ENCODE measurements around the gene NAPG.

The NAPG gene

GRCh38 chr18:10558967-10559298 lies 33.1 kb downstream of the NAPG start:
- H3K4me3 ChIP-seq (ENCODE audit: low read depth, low read length), result no peak overlapping the region
- no peak for DNase-seq (ENCODE audit: low read depth)
- no peak for TF ChIP-seq CTCF (IDR thresholded peaks at IDR 0.05; ENCODE audit: insufficient read depth, low read depth, low read length, missing control alignments)

GRCh38 chr18:10559553-10560451 lies 34.0 kb downstream of the NAPG start:
- peak; percentile 64 for DNase-seq (ENCODE audit: low read depth)
- no peak for TF ChIP-seq CTCF (IDR thresholded peaks at IDR 0.05; ENCODE audit: insufficient read depth, low read depth, low read length, missing control alignments)
- peak overlapping the region; percentile 21 for H3K4me3 ChIP-seq (ENCODE audit: low read depth, low read length)

GRCh38 chr18:10560452-10561045 lies 34.7 kb downstream of the NAPG start:
- peak overlapping the region; percentile 21 for H3K4me3 ChIP-seq (ENCODE audit: low read depth, low read length)
- DNase-seq (ENCODE audit: low read depth), result peak; percentile 83
- TF ChIP-seq CTCF (IDR thresholded peaks at IDR 0.05; ENCODE audit: insufficient read depth, low read depth, low read length, missing control alignments), result peak; percentile 66

GRCh38 chr18:10562773-10563160 lies 36.9 kb downstream of the NAPG start:
- TF ChIP-seq CTCF (IDR thresholded peaks at IDR 0.05; ENCODE audit: insufficient read depth, low read depth, low read length, missing control alignments), result no peak
- no peak overlapping the region for H3K4me3 ChIP-seq (ENCODE audit: low read depth, low read length)

GRCh38 chr18:10563886-10564285 lies 38.1 kb downstream of the NAPG start:
- DNase-seq (ENCODE audit: low read depth), result no peak
- no peak for TF ChIP-seq CTCF (IDR thresholded peaks at IDR 0.05; ENCODE audit: insufficient read depth, low read depth, low read length, missing control alignments)
- H3K4me3 ChIP-seq (ENCODE audit: low read depth, low read length), result no peak overlapping the region

More at GRCh38 chr18:10562773-10563160, 36.9 kb downstream of the NAPG start:
- no peak for DNase-seq (ENCODE audit: low read depth)

- H3K4me3 ChIP-seq (ENCODE audit: low read depth, low read length), result no peak overlapping the region
- TF ChIP-seq CTCF (IDR thresholded peaks at IDR 0.05; ENCODE audit: insufficient read depth, low read depth, low read length, missing control alignments), result no peak
- DNase-seq (ENCODE audit: low read depth), result no peak
Observed at GRCh38 chr18:10564975-10565773, 39.3 kb downstream of the NAPG start.

Data from GM12865 (cell line).